ENCODE measurements around the gene PFKFB4.
"Not testable (repeated sequence)": the region's sequence is repeated elsewhere in the genome, so short reads cannot be mapped to it uniquely, and the experiment has no call there.

The PFKFB4 gene

DNA sequence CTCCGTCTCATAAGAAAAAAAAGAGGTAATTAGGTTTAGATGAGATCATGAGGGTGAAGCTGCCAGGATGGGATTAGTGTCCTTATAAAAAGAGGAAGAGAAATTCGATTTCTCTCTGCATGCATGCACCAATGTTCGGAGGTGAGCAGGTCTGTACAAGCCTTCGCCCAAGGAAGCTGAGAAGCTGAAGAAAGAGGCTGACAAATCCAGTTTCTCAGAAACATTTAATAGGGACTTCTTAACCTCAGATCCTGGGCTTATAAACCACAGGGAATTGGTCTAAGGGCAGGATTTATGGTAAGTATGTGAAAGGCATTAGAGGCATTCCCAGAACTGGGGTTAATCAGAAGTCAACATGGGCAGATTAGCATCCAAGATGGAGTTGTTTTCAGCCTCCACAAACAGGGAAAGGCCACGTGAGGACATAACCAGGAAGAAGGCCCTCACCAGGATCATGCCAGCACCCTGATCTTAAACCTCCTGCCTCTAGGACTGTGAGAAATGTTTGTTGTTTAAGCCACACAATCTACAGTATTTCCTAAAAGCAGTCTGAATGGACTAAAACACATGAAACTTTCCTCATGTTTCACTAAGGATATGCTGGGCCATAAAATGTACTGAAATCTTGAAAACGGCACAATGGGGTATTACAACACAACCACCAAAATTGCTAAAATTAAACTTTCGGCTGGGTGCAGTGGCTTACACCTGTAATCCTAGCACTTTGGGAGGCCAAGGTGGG, 64.0 kb downstream of the PFKFB4 start:
- DNase-seq (no peak), ATAC-seq (no peak)

DNA sequence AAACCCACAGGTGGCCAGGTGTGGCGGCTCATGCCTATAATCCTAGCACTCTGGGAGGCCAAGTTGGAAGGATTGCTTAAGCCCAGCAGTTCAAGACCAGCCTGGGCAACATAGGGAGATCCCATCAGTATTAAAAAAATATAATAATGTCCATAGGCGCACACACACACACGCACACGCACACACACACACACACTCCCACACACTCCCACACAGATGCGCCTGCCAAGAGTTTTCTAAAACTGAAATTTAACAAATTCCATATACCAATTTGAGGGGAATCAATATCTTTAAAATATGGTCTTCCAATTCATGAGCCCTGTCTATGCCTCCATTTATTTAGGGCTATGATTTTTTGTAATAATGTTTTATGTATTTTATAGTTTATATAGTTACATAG, 69.7 kb downstream of the PFKFB4 start:
- no peak for DNase-seq
- no peak for ATAC-seq

DNA sequence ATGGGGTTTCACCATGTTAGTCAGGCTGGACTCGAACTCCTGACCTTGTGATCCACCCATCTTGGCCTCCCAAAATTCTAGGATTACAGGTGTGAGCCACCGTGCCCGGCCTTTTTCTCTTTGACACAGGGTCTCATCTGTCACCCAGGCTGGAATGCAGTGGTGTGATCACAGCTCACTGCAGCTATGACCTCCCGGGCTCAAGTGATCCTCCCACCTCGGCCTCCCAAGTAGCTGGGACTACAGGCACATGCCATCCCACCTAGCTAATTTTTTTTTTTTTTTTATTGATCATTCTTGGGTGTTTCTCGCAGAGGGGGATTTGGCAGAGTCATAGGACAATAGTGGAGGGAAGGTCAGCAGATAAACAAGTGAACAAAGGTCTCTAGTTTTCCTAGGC, 73.8 kb downstream of the PFKFB4 start:
- not testable (repeated sequence) for DNase-seq, ATAC-seq

DNA sequence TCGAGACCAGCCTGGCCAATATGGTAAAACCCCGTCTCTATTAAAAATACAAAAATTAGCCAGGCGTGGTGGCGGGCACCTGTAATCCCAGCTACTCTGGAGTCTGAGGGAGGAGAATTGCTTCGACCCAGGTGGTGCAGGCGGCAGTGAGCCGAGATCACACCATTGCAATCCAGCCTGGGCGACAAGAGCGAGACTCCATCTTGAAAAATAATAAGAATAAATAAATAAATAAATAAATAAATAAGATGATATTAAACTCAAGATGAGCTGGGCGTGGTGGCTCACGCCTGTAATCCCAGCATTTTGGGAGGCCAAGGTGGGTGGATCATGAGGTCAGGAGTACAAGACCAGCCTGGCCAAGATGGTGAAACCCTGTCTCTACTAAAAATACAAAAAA, 75.7 kb downstream of the PFKFB4 start:
- not testable (repeated sequence) for ATAC-seq, DNase-seq

DNA sequence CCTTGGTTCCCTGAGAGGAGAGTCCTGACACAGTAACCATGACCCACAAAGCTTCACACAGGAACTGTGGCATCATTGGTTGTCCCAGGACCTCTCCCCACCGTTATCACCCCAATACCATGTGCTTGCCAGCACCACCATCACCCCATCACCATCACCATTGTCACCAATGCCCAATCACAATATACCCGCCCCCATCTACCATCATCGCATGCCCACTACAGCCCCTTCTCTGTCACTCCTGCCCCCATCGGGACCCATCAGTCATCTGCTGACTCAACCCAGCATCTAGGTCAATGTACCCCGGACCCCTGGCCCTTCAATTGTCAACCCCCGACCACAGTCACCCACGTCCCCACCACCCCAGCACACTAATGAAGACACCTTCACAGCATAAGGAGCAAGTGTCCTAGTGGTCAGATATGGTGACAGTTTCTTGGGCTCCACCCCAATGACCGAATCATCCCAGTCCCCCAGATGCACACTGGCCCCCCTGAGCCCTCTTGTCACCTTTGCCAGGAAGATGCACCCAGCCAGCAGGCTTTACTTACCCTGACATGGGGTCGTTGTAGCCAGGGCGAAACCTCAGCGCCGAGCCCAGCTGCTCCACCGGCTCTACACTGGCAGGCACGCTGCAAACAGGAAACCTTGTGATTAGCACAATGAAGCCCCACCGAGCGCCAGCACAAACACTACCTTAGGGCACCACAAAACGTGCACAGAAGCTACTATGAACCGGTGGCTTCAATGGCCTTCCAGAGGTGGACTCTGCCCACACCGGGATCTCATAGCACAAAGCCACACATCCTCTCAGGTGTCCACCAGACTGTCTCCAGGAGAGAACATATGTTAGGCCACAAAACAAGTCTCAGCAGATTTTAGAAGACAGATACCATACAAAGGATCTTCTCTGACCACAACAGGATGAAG, 77.7 kb downstream of the PFKFB4 start:
- peak; percentile 71 for ATAC-seq
- DNase-seq = peak; percentile 62

DNA sequence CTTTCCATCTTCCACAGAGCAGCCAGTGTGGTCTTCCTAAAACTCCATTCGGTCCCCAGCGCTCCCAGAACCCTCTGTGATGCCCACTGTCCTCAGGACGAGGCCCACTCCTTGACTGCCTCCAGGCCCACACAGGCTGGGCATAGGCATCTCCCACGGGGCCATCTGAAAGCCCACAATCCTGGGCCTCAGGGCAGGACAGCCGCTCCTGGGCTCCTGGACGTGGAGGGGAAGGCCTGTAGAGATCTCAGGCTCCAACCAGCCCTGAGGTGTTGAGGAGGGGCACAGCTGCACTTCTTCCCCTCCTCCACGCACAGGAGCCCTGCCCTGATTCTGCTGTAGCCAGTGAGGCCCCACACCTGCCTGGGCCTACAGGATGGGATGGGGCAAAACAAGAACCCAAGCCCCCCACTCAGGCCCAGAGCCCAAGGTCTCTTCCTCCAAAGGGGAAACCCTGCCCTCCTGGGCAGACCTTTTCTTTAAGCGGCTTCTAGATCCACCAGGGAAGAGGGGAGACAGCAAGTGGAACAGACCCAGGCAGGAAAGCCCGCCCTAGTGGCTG, 78.6 kb downstream of the PFKFB4 start:
- no peak for ATAC-seq
- no peak for DNase-seq

DNA sequence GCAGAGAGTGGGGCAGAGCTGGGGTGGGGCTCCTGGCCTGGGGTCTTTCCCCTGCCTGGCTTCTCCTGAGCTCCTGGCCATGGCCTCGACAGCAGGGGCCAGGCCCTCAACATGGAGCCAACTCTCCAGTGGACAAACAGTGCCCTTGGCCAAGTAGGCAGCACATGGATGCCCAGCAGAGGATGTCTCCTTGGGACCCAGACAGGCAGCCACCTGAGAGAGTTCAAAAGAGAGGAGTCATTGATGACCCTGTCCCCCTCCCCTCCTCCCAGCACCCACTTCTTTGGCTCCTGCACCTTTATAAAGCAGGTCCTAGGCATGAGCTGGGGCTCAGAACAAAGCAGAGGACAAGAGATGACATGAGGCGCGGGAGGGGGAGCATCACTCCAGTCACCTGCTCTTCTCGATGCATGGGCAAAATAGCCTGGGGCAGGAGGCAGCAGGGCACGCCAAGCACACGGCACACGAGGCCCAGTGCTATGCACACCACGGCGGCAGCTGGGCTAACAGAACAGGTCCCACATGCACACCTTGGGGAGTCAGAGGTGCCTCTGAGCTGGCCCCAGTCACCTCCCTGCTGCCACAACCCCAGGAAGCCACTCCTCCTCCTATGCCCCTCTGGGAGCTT, 80.1 kb downstream of the PFKFB4 start:
- DNase-seq = no peak

DNA sequence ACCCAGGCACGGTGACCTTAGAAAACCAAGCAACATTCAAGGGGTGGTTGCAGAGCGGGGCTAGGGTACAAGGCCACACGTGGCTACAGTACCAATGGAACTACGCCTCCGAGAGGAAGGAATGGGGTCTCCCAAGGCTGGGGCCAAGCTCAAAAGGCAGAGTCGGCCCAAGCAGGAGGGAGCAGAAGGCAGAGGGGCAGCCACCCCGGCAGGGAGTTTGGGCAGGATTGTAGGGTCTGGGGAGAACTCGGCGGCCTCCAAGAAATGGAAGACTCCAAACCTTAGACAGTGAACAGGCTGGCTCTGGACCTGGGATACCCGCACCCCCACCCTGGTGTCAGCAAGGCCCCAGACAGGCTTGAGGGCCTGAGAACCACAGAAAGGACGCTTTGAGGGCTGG, 81.4 kb downstream of the PFKFB4 start:
- no peak for DNase-seq
- no peak for ATAC-seq

More for the DNA sequence above, 80.1 kb downstream of the PFKFB4 start:
- ATAC-seq = no peak

DNA sequence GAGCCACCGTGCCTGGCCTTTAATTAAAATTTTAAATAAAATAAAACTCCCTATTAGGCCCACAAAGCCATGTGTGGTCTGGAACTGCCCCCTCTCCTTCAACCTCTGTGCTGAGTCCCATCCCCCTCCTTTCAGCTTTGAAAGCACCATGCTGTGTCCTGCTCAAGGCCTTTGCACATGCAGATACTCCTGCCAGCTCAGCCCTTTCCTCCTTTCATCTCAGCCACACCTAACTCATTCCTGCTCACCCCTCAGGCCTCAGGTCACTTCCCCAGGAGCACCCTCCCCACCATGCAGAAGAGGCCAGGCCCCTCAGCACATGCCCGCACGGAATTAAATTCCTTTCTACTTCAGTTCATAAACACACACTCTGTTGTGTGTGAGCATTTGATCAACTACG, 82.0 kb downstream of the PFKFB4 start:
- no peak for DNase-seq
- ATAC-seq = no peak

DNA sequence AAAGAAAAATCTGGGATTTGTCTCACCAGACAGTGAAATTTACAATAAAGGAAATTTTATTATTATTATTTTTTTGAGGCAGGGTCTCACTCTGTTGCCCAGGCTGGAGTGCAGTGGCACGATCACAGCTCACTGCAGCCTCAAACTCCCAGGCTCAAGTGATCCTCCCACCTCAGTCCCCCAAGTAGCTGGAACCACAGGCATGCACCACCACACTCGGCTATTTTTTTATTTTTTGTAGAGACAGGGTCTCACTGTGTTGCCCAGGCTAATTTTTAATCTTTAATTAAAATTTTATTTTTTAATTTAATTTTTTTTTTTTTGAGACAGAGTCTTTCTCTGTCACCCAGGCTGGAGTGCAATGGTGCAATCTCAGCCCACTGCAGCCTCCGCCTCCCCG, 82.6 kb downstream of the PFKFB4 start:
- not testable (repeated sequence) for DNase-seq, ATAC-seq

DNA sequence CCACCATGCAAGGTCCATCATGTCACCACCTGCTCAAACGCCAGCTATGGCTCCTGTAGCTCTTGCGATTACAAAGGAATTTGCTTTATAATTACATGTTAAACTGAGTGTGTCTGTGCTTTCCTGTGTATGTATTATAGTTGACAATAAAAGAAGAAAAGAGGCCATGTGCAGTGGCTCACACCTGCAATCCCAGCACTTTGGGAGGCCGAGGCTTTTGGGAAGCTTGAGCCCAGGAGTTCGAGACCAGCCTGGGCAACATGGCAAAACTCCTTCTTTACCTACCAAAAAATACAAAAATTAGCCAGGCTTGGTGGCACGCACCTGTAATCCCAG, 83.0 kb downstream of the PFKFB4 start:
- DNase-seq = no peak

DNA sequence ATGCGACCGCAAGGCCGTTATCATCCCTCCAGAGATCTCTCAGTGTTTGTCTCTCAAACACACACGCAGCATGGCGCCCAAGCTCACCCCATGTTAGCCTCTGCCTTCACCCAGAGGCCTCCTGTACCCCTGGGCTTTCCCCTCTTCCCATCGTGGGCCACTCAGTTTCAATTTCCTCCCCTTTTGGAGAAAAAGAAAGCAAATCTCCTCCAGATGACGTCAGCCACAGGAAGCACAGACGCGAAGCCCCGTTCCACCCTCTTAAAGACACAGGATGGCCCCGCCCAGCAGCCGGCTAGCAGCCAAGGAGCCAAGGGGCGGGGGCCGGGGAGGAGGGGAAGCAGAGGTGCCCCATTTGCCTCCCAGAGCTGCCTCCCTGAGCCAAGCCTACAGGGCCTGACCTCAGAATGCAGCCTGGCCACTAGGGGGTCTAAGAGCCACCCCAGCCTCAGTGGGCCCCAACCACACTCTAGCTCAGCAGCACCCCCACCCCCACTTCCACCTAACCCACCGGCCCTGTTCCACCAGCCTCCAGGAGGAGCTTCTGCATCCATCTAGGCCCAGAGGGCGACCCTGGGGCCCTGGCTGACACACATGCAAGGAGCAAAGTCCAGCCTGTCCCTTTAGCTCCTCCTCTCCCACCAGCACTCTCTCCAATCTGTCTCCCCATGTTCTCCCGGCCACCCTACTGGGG, 83.5 kb downstream of the PFKFB4 start:
- peak; percentile 91 for ATAC-seq
- peak; percentile 98 for DNase-seq

More for the DNA sequence above, 83.0 kb downstream of the PFKFB4 start:
- no peak for ATAC-seq

DNA sequence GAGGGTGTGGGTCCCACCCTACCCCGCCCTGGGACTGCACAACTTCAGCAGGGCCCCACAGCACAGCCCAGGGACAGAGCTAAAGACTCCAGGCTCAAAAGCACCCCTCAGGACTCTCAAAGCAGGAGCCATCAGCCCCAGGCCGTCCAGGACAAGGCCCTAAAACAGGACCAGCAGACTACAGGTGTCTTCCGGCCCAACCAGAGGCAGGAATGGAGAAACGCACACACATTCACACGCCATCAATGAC, 84.0 kb downstream of the PFKFB4 start:
- DNase-seq = no peak
- peak; percentile 29 for ATAC-seq

DNA sequence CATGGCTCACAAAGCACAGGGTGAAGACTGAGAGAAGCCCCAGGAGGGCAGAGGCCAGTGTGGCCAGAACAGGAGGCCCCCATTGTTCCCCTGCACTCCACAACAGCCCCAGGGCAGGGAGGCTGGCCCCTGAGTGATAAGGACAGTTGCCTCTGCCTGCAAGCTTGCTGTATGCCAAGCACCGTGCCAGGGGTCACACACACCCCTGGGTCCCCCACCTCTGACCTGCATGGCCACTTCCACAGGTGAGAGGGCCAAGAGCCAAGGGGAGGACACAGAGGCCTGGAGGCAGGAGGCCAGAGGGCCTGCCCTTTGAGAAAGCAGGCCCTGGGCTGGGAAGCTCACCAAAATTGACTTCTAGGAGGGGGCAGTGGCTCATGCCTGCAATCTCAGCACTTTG, 86.3 kb downstream of the PFKFB4 start:
- DNase-seq = no peak

DNA sequence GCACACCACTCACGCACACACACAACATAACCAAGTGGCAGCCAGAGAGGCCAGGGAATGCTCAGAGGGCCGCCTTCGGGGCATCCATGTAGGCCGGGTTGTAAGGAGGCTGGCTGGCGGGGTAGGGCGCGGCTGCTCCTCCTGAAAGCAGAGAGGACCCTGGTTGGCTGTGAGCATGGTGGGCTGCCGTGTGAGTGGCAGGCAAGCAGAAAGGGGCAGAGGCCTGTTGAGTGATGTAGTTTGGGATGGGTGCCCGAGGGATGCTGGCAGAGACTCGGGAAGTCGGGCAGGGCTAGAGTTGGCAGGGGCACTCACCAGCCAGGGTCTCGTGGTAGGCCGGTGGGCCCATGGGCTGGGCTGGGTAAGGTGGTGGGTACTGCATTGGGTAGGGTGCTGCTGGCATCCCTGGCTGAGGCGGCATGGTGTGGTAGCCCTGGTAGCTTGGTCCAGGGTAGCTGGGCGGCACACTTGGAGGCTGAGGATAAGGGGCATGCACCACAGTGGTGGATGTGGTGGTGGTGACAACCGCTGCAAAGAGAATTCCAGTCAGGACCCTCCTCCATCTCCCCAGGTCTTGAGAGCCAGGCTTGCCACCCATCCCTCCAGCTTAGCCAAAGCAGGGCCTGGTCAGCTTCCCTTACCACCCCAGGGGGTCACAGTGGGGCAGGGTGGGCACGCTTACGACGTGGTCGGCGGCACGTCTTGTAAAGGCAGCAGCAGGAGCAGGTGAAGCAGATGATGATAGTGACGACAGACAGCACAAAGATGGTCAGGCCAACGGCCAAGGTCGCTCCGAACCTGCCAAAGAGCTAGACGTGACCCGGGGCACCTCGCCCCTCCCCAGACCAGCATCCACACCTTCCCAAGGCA, 87.3 kb downstream of the PFKFB4 start:
- no peak for ATAC-seq
- no peak for DNase-seq

More for the DNA sequence above, 86.3 kb downstream of the PFKFB4 start:
- ATAC-seq = no peak

DNA sequence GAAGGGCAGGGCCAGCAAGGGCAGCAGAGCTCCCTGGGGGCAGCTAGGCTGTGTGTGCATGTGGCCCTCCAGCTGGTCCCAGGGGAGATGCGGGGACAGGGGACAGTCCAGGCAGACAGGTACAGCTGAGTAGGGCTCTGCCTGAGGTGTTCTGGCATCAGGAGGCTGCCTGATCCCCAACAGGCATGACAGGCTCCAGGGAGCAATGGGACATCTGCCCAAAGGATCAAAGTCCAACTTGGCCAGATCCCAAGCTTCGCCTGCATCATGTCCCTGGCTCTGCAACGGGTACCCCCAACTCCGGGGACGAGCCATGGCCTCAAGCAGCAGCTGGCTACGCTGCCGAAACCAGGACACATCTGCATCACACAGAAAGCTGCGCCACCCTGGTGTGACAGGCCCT, 88.3 kb downstream of the PFKFB4 start:
- DNase-seq (no peak), ATAC-seq (no peak)

Data from stimulated activated naive CD8-positive, alpha-beta T cell treated with anti-CD3 and anti-CD28 coated beads, Interleukin-15, Interleukin-2, amounts not matched to agents 100 U/mL and 50 U/mL, for 24 hours (primary cell).